CD14-positive monocyte (primary cell): ENCODE data around the gene CYP2J2. TPM values are rescaled to one million over a fixed set of nuclear protein-coding genes. Genes with fewer than 3 reads are reported as not detected.

Source experiments
- DNase-seq, 3 donors: peaks; one replicate each; pipeline ENCODE4 v3.0.0-alpha.2; 2011 to 2022
- H2AFZ ChIP-seq: 2 replicates; pipeline ENCODE4 v1.6.0; 2012; ENCODE audit warnings: mild to moderate bottlenecking, low read depth, low read length, inconsistent platforms; ENCODE audit not compliant: insufficient read depth, poor library complexity, severe bottlenecking
- H3K27ac ChIP-seq, 2 donors: 1 replicate in 1 of 2; 2 replicates in 1 of 2; pipeline ENCODE4 v1.5.1; 2012 to 2013; ENCODE audit warnings: low read length in 2 of 2, control low read depth in 1 of 2, inconsistent platforms in 1 of 2, low read depth in 1 of 2, mild to moderate bottlenecking in 1 of 2
- H3K27me3 ChIP-seq, 2 donors: one replicate each; pipeline versions ENCODE4 v1.6.0 to v1.6.1; 2011 to 2013; ENCODE audit warnings: low read length in 2 of 2; ENCODE audit not compliant: control insufficient read depth in 2 of 2, insufficient read depth in 2 of 2
- H3K36me3 ChIP-seq, 2 donors: replicated peaks in 1 of 2; 1 replicate in 1 of 2; 2 replicates in 1 of 2; pipeline versions ENCODE4 v1.5.1 to v1.6.1; 2012 to 2013; ENCODE audit warnings: low read length in 2 of 2, control low read depth in 1 of 2, inconsistent platforms in 1 of 2, mild to moderate bottlenecking in 1 of 2; ENCODE audit not compliant: insufficient read depth in 2 of 2, control insufficient read depth in 1 of 2
- H3K4me1 ChIP-seq, 2 donors: 1 replicate in 1 of 2; 2 replicates in 1 of 2; pipeline versions ENCODE4 v1.5.1 to v1.6.1; 2012 to 2013; ENCODE audit warnings: low read length in 2 of 2, control low read depth in 1 of 2, inconsistent platforms in 1 of 2, mild to moderate bottlenecking in 1 of 2, moderate library complexity in 1 of 2; ENCODE audit not compliant: insufficient read depth in 2 of 2, control insufficient read depth in 1 of 2
- H3K4me2 ChIP-seq: replicated peaks from 2 replicates; pipeline ENCODE3; 2012; ENCODE audit warnings: low read length, moderate library complexity, mild to moderate bottlenecking; ENCODE audit not compliant: poor library complexity, severe bottlenecking; ENCODE audit errors: extremely low read depth
- H3K4me3 ChIP-seq, 3 experiments: fragments of 200-600 bp in 1 of 3; sonication (generic) in 1 of 3; replicated peaks in 1 of 3; 1 replicate in 2 of 3; 2 replicates in 1 of 3; pipeline ENCODE4 v1.5.1; 2011 to 2013; ENCODE audit warnings: low read length in 3 of 3, mild to moderate bottlenecking in 3 of 3, control low read depth in 2 of 3, low read depth in 2 of 3, inconsistent platforms in 1 of 3, moderate library complexity in 1 of 3
- H3K79me2 ChIP-seq: 2 replicates; pipeline ENCODE4 v1.6.0; 2012; ENCODE audit warnings: mild to moderate bottlenecking, control low read depth, inconsistent platforms, low read length, moderate library complexity; ENCODE audit not compliant: insufficient read depth
- H3K9ac ChIP-seq: 2 replicates; pipeline ENCODE4 v1.6.0; 2017; ENCODE audit warnings: low read length, mild to moderate bottlenecking; ENCODE audit not compliant: insufficient read depth, poor library complexity, severe bottlenecking
- H3K9me3 ChIP-seq, 2 donors: replicated peaks in 1 of 2; 1 replicate in 1 of 2; 2 replicates in 1 of 2; pipeline versions ENCODE4 v1.5.1 to v1.6.1; 2012 to 2013; ENCODE audit warnings: low read length in 2 of 2, control low read depth in 1 of 2; ENCODE audit not compliant: control insufficient read depth in 1 of 2, insufficient read depth in 1 of 2
- H4K20me1 ChIP-seq: 2 replicates; pipeline ENCODE4 v1.6.0; 2012; ENCODE audit warnings: mild to moderate bottlenecking, low read length, control low read depth, moderate library complexity; ENCODE audit not compliant: insufficient read depth
- H3K27ac Mint-ChIP-seq, 7 donors: one replicate each; pipeline ENCODE4 v1.8.0; 2020; ENCODE audit warnings: mild to moderate bottlenecking in 7 of 7, mixed read lengths in 7 of 7, moderate library complexity in 6 of 7, inconsistent platforms in 2 of 7
- H3K27me3 Mint-ChIP-seq, 3 donors: one replicate each; pipeline ENCODE4 v1.8.0; 2021 to 2022; ENCODE audit warnings: low read depth in 3 of 3, mild to moderate bottlenecking in 3 of 3, mixed read lengths in 3 of 3, moderate library complexity in 3 of 3, inconsistent platforms in 1 of 3
- H3K36me3 Mint-ChIP-seq, 2 donors: one replicate each; pipeline ENCODE4 v1.8.0; 2020; ENCODE audit warnings: mixed read lengths in 2 of 2, inconsistent platforms in 1 of 2, mild to moderate bottlenecking in 1 of 2
- H3K4me1 Mint-ChIP-seq: one replicate; pipeline ENCODE4 v1.8.0; 2020; ENCODE audit warnings: mild to moderate bottlenecking, mixed read lengths
- H3K4me3 Mint-ChIP-seq, 2 donors: one replicate each; pipeline ENCODE4 v1.8.0; 2020; ENCODE audit warnings: mild to moderate bottlenecking in 2 of 2, mixed read lengths in 2 of 2, moderate library complexity in 1 of 2
- H3K9me3 Mint-ChIP-seq, 7 donors: one replicate each; pipeline ENCODE4 v1.8.0; 2020 to 2022; ENCODE audit warnings: mixed read lengths in 7 of 7, mild to moderate bottlenecking in 6 of 7, moderate library complexity in 6 of 7, inconsistent platforms in 2 of 7
- CTCF ChIP-seq: fragments of 200-600 bp; IDR thresholded peaks from one replicate; pipeline ENCODE4 v1.8.0; 2022; ENCODE audit warnings: antibody characterized with exemption, mild to moderate bottlenecking
- WGBS: methylation state at CpG from one replicate; pipeline ENCODE4 v1.1.5; 2013; ENCODE audit warnings: missing lambda C conversion rate; ENCODE audit not compliant: insufficient coverage; 5-methylcytosine and 5-hydroxymethylcytosine counted together
- intact Hi-C, 2 donors: fragments of 100-400 bp; cut with micrococcal nuclease; formaldehyde crosslinking; loops; one replicate each; pipeline versions ENCODE4 v1.15.0 to v1.15.1; 2023
- polyA plus RNA-seq, 3 donors: library from polyadenylated mRNA; depleted of rRNA in 1 of 3; unstranded in 2 of 3; stranded (reverse) in 1 of 3; fragments of 300-500 nt in 2 of 3; fragments of >200 nt in 1 of 3; fragmentation: Illumina TruSeq in 2 of 3; gene quantifications; 1 replicate in 2 of 3; 2 replicates in 1 of 3; pipeline ENCODE4 v1.2.3, GENCODE V29; 2012 to 2021

Gene CYP2J2
- polyA plus RNA-seq, 3 donors: not detected

DNA sequence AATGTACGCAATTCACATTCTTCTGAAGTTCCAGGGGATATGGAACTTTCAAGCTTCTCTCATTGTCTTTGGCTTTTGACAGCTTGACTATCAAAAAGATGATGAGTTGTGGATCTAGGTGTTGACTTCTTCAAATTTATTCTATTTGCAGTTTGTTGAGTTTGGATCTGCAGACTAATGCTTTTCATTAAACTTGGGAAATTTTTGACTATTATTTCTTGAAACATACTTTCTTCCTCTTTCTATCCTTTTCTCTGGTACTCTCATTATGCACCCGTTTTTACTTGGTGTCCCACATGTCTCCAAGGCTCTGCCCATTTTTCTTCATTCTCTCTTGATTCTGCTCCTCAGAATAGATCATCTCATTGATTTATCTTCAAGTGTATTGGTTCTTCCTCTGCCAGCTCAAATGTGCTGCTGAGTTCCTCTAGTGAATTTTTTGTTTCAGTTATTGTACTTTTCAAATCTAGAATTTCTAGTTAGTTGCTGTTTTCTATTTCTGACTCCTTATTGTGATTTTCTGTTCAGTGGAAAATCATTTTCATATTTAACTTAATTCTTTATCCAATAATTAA, 49.4 kb downstream of the CYP2J2 start:
- no peaks in the 10 kb centered on the region for H3K27me3 ChIP-seq
- no peaks in the 10 kb centered on the region for H3K4me1 Mint-ChIP-seq
- H3K9me3 Mint-ChIP-seq: peaks cover 3 to 15% (median 4%) of the 10 kb centered on the region in 7 donors
- no peak for DNase-seq
- no peak for TF ChIP-seq CTCF
- intact Hi-C loops: no loop called here
- no peaks in the 10 kb centered on the region for H3K9me3 ChIP-seq
- H4K20me1 ChIP-seq: no peaks in the 10 kb centered on the region
- H3K36me3 ChIP-seq: no peaks in the 10 kb centered on the region
- H3K9ac ChIP-seq: no peak overlapping the region
- no peak overlapping the region for H3K4me3 Mint-ChIP-seq
- H3K79me2 ChIP-seq: no peaks in the 10 kb centered on the region
- H3K27me3 Mint-ChIP-seq: no peaks in the 10 kb centered on the region
- no peaks in the 10 kb centered on the region for H3K4me1 ChIP-seq
- H3K4me2 ChIP-seq: no peak overlapping the region
- 89% methylated on average over 1 of the region's 2 CpGs for WGBS
- H3K4me3 ChIP-seq: no peak overlapping the region
- H3K27ac Mint-ChIP-seq: no peak overlapping the region
- no peak overlapping the region for H2AFZ ChIP-seq
- H3K36me3 Mint-ChIP-seq: no peaks in the 10 kb centered on the region
- H3K27ac ChIP-seq: no peak overlapping the region

DNA sequence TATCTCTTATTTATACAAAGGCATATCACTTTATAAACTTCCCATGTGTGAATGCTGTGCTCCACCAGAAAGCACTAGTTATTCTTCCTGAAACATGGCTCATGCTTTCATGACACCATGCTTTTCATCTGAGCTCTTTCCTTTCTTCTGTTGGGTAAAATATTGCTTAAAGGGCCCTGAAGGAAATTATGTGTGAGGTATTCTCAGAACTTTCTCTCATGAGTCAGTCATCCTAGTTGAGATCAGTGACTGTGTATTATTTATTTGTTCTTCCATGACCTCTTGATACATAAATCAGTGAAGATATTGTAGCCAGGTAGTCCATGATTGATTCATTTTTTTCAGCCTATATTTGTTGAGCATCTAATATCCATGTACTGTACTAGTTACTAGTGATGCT, 54.8 kb downstream of the CYP2J2 start:
- no peaks in the 10 kb centered on the region for H3K27me3 ChIP-seq
- H3K9me3 ChIP-seq: no peaks in the 10 kb centered on the region
- no peak overlapping the region for H3K4me2 ChIP-seq
- Mint-ChIP-seq H3K9me3 (peaks cover 0 to 5% (median 4%) of the 10 kb centered on the region in 7 donors), H3K36me3 (no peaks in the 10 kb centered on the region), H3K27ac (no peak overlapping the region), H3K4me1 (no peaks in the 10 kb centered on the region), H3K27me3 (no peaks in the 10 kb centered on the region), H3K4me3 (no peak overlapping the region)
- no peak overlapping the region for H2AFZ ChIP-seq
- intact Hi-C loops: no loop called here
- H4K20me1 ChIP-seq: no peaks in the 10 kb centered on the region
- H3K79me2 ChIP-seq: no peaks in the 10 kb centered on the region
- no peak for DNase-seq
- no peak overlapping the region for H3K4me3 ChIP-seq
- no peaks in the 10 kb centered on the region for H3K4me1 ChIP-seq
- H3K27ac ChIP-seq: no peak overlapping the region
- no peak overlapping the region for H3K9ac ChIP-seq
- no peak for TF ChIP-seq CTCF
- no peaks in the 10 kb centered on the region for H3K36me3 ChIP-seq
